Aorta (tissue), 5 donors: ENCODE measurements around the gene PLEKHG4. TPM values are rescaled to one million over a fixed set of nuclear protein-coding genes. Genes with fewer than 3 reads are reported as not detected.

Experiments
- ATAC-seq: fragments of 200-7000 bp; cut with Tn5 transposase; one replicate; pipeline ENCODE4 v1.9.1; 2022; ENCODE audit warnings: moderate library complexity; ENCODE audit not compliant: low FRiP score
- DNase-seq, 2 donors: peaks; one replicate each; pipeline ENCODE4 v3.0.0-alpha.2; 2020
- H3K27ac ChIP-seq, 2 donors: one replicate each; pipeline ENCODE4 v1.5.1; 2013; ENCODE audit warnings: low read length in 2 of 2, mild to moderate bottlenecking in 2 of 2, moderate library complexity in 2 of 2, control low read depth in 1 of 2, inconsistent platforms in 1 of 2, low read depth in 1 of 2
- H3K27me3 ChIP-seq, 2 donors: one replicate each; pipeline ENCODE4 v1.6.1; 2013; ENCODE audit warnings: control low read depth in 1 of 2, low read length in 1 of 2, mild to moderate bottlenecking in 1 of 2, moderate library complexity in 1 of 2; ENCODE audit not compliant: insufficient read depth in 2 of 2, control insufficient read depth in 1 of 2
- H3K36me3 ChIP-seq, 2 donors: one replicate each; pipeline ENCODE4 v1.6.1; 2013; ENCODE audit warnings: control low read depth in 1 of 2, low read length in 1 of 2, mild to moderate bottlenecking in 1 of 2; ENCODE audit not compliant: insufficient read depth in 2 of 2, control insufficient read depth in 1 of 2
- H3K4me1 ChIP-seq, 2 donors: one replicate each; pipeline ENCODE4 v1.6.1; 2013; ENCODE audit warnings: low read length in 2 of 2, control low read depth in 1 of 2, mild to moderate bottlenecking in 1 of 2, moderate library complexity in 1 of 2; ENCODE audit not compliant: insufficient read depth in 2 of 2, control insufficient read depth in 1 of 2
- H3K4me3 ChIP-seq, 2 donors: one replicate each; pipeline ENCODE4 v1.5.1; 2013; ENCODE audit warnings: low read length in 2 of 2, control low read depth in 1 of 2, mild to moderate bottlenecking in 1 of 2
- H3K9me3 ChIP-seq: one replicate; pipeline ENCODE4 v1.6.1; 2013; ENCODE audit warnings: mild to moderate bottlenecking, low read length; ENCODE audit not compliant: control insufficient read depth
- WGBS, 2 donors: extraction: QIAGEN DNeasy Blood & Tissue Kit; methylation state at CpG; one replicate each; pipeline ENCODE4 v1.1.7; 2013; 5-methylcytosine and 5-hydroxymethylcytosine counted together
- intact Hi-C, 2 donors: fragments of 100-400 bp; cut with DNase I; formaldehyde crosslinking; loops; one replicate each; pipeline versions ENCODE4 v1.14.2 to v1.15.0; 2022
- polyA plus RNA-seq, 2 donors: library from polyadenylated mRNA; stranded (reverse); fragments of 200-250 nt; gene quantifications; one replicate each; pipeline ENCODE4 v1.2.3, GENCODE V29; 2013
- total RNA-seq, 2 donors: library from RNA; stranded (reverse); fragmentation: NEBNext Ultra II Directional; extraction: Animal tissue kit (Norgen Biotek cat#: 25700); gene quantifications; one replicate each; pipeline ENCODE4 v1.2.1, GENCODE V29; 2021
- donor health status: healthy with polysubstance abuse.
- donor health status: Bipolar disorder and iron deficiency.
- donor health status: DM: no; HTN: no; CAD: no.
- donor health status: DM: no; HTN: no; CAD: no.
- donor health status: DM: yes; HTN: yes; CAD: no.

The PLEKHG4 gene
- total and polyA plus RNA-seq, 4 donors: 2.1 to 16.7 (median 4.7) TPM

- intact Hi-C loops: no loop called here
- H3K4me3 ChIP-seq: no peak overlapping the region
- no peaks in the 10 kb centered on the region for H3K27me3 ChIP-seq
- H3K9me3 ChIP-seq: no peaks in the 10 kb centered on the region
- no peak overlapping the region for H3K27ac ChIP-seq
- ATAC-seq (no peak), DNase-seq (peak in 1 of 2 donors; percentile 63)
- 93 to 95% methylated on average over 14 of the region's 14 CpGs for WGBS, 2 donors
- no peaks in the 10 kb centered on the region for H3K36me3 ChIP-seq
- no peaks in the 10 kb centered on the region for H3K4me1 ChIP-seq
Observed at GRCh38 chr16:67281536-67282446, 2.5 kb downstream of the PLEKHG4 start.

DNA sequence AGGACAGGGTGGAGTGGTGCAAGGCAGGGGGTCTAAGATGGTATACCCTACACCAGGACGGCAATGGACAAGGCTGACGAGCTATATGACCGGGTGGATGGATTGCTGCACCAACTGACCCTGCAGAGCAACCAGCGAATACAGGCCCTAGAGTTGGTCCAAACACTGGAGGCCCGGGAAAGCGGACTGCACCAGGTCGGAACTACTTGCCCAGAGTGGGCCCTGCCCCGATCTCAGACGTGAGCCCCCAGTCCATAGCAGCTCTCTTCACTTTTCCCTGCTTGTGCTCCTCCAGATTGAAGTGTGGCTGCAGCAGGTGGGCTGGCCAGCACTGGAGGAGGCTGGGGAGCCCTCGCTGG, 3.1 kb downstream of the PLEKHG4 start:
- no peaks in the 10 kb centered on the region for H3K9me3 ChIP-seq
- H3K36me3 ChIP-seq: no peaks in the 10 kb centered on the region
- H3K4me3 ChIP-seq: no peak overlapping the region
- ATAC-seq (no peak), DNase-seq (no peak)
- no peak overlapping the region for H3K27ac ChIP-seq
- intact Hi-C loops: no loop called here
- WGBS, 2 donors: 94 to 97% methylated on average over 10 of the region's 10 CpGs
- H3K4me1 ChIP-seq: no peaks in the 10 kb centered on the region
- H3K27me3 ChIP-seq: no peaks in the 10 kb centered on the region

- Histone ChIP-seq H3K36me3 (no peaks in the 10 kb centered on the region), H3K9me3 (no peaks in the 10 kb centered on the region), H3K27me3 (no peaks in the 10 kb centered on the region), H3K27ac (no peak overlapping the region), H3K4me3 (no peak overlapping the region), H3K4me1 (no peaks in the 10 kb centered on the region)
- DNase-seq: peak in 1 of 2 donors; percentile 42
- intact Hi-C loops: no loop called here
- WGBS, 2 donors: 81 to 86% methylated on average over 7 of the region's 7 CpGs
- ATAC-seq: no peak
Observed at GRCh38 chr16:67283039-67283825, 3.9 kb downstream of the PLEKHG4 start.

GRCh38 chr16:67283826-67284555, 4.7 kb downstream of the PLEKHG4 start:
- no peak overlapping the region for H3K4me3 ChIP-seq
- ATAC-seq (no peak), DNase-seq (peak in 1 of 2 donors; percentile 72)
- WGBS, 2 donors: 61 to 76% methylated on average over 21 of the region's 21 CpGs
- H3K36me3 ChIP-seq: no peaks in the 10 kb centered on the region
- H3K27ac ChIP-seq: no peak overlapping the region
- intact Hi-C loops: no loop called here
- H3K4me1 ChIP-seq: no peaks in the 10 kb centered on the region
- no peaks in the 10 kb centered on the region for H3K27me3 ChIP-seq
- H3K9me3 ChIP-seq: no peaks in the 10 kb centered on the region

DNA sequence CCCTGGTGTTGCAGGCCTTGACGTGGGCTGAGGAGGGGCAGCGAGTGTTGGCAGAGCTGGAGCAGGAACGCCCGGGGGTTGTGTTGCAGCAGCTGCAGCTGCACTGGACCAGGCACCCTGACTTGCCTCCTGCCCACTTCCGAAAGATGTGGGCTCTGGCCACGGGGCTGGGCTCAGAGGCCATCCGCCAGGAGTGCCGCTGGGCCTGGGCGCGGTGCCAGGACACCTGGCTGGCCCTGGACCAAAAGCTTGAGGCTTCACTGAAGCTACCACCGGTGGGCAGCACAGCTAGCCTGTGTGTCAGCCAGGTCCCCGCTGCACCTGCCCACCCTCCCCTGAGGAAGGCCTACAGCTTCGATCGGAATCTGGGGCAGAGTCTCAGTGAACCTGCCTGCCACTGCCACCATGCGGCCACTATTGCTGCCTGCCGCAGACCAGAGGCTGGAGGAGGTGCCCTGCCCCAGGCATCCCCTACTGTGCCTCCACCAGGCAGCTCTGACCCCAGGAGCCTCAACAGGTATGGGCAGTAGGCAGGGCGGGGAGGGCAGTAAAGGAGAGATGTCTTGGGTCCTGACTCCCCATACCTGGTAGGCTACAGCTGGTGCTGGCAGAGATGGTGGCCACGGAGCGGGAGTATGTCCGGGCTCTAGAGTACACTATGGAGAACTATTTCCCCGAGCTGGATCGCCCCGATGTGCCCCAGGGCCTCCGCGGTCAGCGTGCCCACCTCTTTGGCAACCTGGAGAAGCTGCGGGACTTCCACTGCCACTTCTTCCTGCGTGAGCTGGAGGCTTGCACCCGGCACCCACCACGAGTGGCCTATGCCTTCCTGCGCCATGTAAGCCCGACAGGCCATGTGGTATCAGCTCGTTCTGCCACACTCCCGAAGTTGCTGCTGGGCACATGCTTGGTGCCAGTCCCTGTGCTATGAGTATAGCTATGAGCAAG, 5.6 kb downstream of the PLEKHG4 start:
- Histone ChIP-seq H3K4me3 (no peak overlapping the region), H3K36me3 (no peaks in the 10 kb centered on the region), H3K27me3 (no peaks in the 10 kb centered on the region), H3K4me1 (no peaks in the 10 kb centered on the region), H3K27ac (no peak overlapping the region), H3K9me3 (no peaks in the 10 kb centered on the region)
- ATAC-seq (peak; percentile 40), DNase-seq (peak in 1 of 2 donors; percentile 80)
- WGBS, 2 donors: 62 to 70% methylated on average over 34 of the region's 34 CpGs
- intact Hi-C loops: no loop called here

- ATAC-seq: no peak
- Histone ChIP-seq H3K4me1 (no peaks in the 10 kb centered on the region), H3K27ac (no peak overlapping the region), H3K36me3 (no peaks in the 10 kb centered on the region), H3K4me3 (no peak overlapping the region), H3K9me3 (no peaks in the 10 kb centered on the region), H3K27me3 (no peaks in the 10 kb centered on the region)
- intact Hi-C loops: no loop called here
- peak in 1 of 2 donors; percentile 69 for DNase-seq
- WGBS, 2 donors: 93 to 96% methylated on average over 28 of the region's 28 CpGs
Observed at GRCh38 chr16:67286441-67287235, 7.3 kb downstream of the PLEKHG4 start.

DNA sequence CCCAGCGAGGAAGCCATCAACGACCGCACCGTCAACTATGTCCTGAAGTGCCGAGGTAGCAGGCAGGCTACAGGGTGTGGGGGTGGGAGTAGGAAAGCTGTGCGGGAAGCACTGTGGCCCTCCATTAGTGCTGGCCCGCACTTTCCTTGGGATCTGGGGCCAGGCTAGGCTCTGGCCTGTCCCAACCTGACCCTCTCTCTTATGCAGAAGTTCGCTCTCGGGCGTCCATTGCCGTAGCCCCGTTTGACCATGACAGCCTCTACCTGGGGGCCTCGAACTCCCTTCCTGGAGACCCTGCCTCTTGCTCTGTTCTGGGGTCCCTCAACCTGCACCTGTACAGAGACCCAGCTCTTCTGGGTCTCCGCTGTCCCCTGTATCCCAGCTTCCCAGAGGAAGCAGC, 8.6 kb downstream of the PLEKHG4 start:
- Histone ChIP-seq H3K27ac (no peak overlapping the region), H3K4me1 (no peaks in the 10 kb centered on the region), H3K9me3 (no peaks in the 10 kb centered on the region), H3K36me3 (no peaks in the 10 kb centered on the region), H3K27me3 (no peaks in the 10 kb centered on the region), H3K4me3 (no peak overlapping the region)
- no peak for DNase-seq
- WGBS, 2 donors: 95 to 96% methylated on average over 14 of the region's 14 CpGs
- intact Hi-C loops: no loop called here
- no peak for ATAC-seq
